GM19397 (cell line): ENCODE measurements around the gene POLD1.

Experiments used
- ATAC-seq: cut with Tn5 transposase; IDR thresholded peaks from one replicate; pipeline ENCODE4 v1.9.1; 2021; ENCODE audit warnings: mild to moderate bottlenecking, moderate library complexity; ENCODE audit not compliant: unreplicated experiment

POLD1 gene

DNA sequence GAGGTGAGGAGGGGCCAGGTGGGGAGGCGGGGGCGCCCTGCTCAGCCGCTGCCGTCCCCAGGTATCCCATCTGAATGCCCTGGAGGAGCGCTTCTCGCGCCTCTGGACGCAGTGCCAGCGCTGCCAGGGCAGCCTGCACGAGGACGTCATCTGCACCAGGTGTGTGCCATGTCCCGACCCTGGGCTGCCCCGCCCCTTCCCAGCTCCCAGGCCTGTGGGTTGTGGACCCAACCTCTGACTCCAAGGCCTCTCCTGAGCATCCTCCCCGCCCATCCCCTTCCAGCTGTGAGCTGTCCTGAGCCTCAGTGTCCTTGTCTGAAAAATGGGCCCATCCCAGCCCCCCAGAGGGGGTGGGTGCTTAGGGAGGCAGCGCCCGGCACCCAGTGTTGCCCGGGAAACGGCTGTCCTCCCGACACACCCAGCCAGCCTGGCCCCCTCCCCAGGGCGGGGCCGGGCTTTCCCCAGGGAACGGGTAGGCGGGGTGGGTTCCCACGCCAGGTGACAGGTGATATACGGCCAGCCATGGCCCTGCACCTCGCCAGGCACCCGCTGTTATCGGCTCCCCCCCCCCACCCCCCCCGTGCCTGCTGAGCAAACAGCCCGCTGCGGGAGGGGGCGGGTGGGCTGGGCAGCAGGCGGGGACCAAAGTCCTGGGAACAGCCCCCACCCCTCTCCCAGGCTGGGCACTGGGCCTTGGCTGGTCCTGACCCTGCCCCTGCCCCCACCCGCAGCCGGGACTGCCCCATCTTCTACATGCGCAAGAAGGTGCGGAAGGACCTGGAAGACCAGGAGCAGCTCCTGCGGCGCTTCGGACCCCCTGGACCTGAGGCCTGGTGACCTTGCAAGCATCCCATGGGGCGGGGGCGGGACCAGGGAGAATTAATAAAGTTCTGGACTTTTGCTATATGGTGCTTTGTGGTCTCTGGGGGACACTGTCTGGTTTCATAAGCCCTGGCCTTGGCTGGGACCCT is 33.2 kb downstream of the POLD1 start:
- ATAC-seq = no peak

DNA sequence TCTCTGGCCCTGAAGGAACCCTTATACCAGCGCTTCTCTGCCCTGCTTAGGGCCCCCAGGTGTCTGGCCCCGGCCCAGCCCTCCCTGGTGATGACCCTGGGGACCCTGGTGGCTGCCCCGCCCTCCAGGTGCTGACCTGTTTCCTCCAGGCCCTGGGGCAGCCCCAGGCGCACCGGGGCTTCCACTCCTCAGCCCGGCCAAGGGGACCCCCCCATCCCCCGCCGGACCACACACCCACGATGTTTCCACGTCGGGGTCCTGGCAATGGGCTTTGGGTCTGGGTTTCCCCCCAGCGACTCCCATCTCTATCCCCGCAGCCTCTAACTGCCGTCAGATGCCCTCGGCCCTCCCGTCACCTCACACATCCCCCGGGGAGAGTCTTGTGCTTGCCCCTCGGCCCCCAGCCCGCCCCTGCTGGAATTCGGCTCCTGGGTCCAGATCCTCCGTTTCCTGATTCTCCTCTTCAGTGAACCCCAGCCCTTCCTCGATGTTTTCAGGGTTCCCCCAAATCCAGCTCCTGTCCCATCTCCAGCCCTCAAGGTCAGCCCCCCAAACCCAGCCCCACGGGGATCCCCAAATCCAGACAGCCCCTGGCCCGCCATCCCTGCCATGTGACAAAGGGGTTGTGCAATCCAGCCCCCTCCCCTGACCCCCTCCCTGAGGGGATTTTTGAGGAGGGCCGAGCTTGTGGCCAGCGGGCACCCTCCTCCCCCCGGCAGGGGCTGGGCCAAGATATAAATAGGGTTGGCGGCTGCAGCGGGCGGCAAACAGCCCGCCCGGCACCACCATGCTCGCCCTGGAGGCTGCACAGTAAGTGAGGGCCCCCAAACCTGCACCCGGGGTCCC is 34.3 kb downstream of the POLD1 start, which contains the start of gene SPIB:
TSS of gene SPIB (plus strand) at position 763 of the 846 bp plus-strand sequence. CDS start at position 788, 25 bp downstream.
- no peak for ATAC-seq

DNA sequence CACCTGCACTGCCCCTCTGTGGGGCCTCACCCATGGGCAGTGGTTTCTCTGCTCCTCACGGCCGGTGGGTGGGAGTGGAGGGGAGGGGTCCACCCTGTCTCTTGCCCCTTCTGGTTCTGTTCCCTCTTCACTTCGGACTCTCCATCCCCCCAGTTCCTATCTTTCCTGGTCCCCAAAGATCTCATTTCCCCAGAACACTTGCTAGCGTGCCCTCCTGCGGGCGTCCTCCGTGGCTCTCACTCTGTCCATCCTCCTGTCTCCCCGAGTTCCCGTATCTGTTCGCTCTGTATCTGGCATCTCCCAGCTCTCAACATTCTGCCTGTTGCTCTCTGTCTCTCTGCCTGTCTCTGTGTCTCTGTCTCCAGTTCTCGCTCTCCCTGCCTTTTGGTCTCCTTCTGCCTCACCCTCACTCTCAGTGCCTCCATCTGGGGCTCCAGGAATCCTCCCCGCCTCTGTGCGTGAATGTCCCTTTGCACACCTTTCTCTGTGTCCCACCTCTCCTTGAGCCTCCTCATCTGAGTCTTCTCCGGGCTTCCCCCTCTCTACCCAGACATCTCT is 35.0 kb downstream of the POLD1 start:
- no peak for ATAC-seq

DNA sequence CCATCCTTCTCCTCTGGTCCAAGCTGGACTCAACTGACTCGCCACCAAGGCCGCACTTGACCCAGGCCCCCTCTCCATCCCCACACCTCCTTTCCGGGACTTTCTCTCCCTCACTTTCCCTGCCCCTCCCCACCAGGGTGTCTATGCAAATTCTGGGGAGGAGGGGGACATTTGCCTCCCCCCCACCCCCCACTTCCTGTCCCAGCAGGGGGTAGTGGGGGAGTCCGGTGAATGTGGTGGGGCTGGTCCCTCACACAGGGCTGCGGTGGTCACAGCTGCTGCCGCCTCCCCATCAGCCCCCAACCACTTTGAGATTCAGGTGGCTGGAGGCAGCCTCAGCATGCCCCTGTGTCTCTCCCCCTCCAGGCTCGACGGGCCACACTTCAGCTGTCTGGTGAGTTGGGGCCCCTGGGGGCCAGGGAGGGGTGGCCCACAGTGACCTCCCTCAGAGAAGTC is 35.5 kb downstream of the POLD1 start:
- no peak for ATAC-seq

DNA sequence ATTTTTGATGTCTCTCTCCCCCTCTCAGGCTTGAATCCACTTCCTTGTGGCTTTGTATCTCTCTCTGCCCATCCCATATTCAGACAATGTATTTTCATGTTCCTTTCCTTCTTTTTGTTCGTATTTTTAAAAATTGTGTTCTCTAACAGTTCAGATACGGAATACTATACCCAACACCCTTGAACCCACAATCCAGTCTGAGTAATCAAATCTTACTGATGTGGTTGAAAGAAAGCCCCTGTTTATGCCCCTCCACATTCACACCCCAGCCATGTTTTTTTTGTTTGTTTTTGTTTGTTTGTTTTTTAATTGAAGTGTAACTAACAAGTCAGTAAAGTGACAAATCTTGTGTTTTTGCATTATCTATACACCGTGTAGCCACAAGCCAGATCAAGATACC is 36.0 kb downstream of the POLD1 start:
- ATAC-seq = no peak

DNA sequence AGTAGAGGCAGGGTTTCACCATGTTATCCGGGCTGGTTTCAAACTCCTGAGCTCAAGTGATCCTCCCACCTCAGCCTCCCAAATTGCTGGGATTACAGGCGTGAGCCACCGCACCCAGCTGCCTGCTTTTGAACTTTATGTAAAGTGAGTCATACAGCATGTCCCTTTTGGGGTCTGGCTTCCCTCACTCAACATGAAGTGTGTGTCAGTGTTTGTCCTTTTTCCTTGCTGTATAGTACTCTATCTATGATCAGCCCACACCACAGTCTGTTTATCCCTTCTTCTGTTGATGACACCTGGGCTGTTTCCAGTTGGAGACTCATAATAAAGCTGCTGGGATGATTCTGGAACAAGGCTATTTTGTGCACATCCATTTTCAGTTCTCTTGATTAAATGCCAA is 36.7 kb downstream of the POLD1 start:
- ATAC-seq = no peak

DNA sequence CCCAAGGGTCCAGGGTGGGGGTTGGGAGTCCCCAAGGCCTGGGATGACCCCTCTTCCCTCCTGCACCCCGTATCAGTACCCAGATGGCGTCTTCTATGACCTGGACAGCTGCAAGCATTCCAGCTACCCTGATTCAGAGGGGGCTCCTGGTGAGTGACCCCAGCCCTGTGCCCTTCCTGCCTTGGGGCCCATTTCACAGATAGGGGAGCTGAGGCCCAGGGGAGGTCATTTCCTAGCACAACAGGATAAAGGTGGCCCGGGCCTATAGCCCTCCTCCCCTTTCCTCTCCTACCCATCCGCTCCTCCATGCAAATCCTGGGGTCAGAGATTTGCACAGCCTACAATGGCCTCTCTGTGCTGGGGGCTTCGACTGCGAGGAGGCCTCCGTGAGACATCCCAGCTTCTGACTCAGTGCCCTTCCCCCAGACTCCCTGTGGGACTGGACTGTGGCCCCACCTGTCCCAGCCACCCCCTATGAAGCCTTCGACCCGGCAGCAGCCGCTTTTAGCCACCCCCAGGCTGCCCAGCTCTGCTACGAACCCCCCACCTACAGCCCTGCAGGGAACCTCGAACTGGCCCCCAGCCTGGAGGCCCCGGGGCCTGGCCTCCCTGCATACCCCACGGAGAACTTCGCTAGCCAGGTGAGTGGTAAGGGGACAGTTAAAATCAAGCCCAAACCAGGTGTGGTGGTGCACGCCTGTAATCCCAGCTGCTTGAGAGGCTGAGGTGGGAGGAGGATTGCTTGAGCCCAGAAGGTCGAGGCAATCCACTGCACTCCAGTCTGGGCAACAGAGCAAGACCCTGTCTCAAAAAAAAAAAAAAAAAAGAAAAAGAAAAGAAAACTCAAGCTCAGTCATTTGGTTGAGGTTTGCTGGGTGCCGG is 38.5 kb downstream of the POLD1 start:
- no peak for ATAC-seq

DNA sequence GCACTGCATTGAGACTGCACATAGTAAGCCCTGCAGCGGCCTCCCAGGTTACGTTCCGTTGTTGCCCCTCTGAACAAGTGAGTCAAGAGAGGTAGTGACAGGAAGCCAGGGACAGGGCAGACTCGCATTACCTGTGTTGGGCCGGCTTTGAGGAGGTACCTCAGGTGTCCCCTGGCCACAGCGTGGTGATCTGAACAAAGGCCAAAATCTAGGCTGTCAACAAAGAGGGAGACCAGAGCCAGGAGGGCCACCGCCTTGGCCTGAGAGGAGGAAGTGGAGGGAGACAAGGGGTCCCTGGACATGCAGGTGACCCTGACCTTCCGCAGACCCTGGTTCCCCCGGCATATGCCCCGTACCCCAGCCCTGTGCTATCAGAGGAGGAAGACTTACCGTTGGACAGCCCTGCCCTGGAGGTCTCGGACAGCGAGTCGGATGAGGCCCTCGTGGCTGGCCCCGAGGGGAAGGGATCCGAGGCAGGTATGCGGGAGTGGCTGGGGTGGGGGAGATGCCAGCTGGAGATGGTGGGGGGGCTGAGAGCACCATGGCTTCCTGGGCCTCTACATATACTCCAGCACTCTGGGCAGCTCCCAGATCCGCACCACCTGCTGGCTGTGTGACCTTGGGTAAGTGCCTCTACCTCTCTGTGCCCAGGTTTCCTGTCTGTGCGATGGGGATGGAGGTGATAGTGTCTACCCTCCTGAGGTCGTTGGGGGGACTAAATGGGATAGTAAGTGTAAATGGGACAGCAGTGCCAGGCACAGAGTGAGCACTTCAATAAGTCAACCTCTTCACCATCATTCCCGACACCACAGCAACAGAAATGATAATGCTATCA is 39.3 kb downstream of the POLD1 start:
- no peak for ATAC-seq

DNA sequence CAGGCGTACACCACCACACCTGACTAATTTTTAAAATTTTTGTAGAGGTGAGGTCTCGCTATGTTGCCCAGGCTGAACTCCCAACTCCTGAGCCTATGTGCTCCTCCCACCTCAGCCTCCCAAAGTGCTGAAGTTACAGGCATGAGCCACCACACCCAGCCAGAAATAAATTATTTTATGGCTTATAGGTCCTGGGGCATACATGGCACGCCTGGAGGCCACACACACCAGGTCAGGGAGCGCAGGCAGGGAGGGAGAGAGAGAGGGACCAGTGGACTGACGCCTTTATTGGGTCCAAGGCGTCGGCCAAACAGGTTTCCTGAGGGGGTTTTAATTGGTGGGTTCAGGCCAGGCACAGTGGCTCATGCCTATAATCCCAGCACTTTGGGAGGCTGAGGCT is 41.4 kb downstream of the POLD1 start:
- no peak for ATAC-seq

DNA sequence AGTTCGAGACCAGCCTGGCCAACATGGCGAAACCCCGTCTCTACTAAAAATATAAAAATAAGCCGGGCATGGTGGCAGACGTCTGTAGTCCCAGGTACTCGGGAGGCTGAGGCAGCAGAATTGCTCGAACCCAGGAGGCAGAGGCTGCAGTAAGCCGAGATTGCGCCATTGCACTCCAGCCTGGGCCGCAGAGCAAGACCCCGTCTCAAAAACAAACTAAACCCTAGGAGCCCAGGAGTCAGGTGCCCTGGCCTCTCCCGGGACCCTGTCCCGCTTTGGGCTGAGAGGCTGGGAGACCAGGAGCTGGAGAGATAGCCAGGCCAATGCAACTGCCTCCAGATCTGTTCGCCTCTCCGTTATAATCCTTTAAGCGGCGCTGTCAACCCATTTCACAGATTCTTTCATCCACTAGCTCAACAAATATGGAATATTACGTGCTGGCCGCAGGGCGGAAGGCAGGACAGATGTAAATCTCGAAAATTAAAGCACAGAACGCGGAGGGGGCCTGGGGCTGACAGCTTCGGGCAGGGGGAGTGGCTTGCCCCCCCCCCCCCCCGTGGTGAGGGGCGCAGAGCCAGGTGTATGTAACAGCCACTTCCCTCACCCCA is 43.3 kb downstream of the POLD1 start:
- no peak for ATAC-seq

DNA sequence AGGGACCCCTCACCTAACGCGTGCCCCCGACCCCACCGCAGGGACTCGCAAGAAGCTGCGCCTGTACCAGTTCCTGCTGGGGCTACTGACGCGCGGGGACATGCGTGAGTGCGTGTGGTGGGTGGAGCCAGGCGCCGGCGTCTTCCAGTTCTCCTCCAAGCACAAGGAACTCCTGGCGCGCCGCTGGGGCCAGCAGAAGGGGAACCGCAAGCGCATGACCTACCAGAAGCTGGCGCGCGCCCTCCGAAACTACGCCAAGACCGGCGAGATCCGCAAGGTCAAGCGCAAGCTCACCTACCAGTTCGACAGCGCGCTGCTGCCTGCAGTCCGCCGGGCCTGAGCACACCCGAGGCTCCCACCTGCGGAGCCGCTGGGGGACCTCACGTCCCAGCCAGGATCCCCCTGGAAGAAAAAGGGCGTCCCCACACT is 43.9 kb downstream of the POLD1 start:
- no peak for ATAC-seq

DNA sequence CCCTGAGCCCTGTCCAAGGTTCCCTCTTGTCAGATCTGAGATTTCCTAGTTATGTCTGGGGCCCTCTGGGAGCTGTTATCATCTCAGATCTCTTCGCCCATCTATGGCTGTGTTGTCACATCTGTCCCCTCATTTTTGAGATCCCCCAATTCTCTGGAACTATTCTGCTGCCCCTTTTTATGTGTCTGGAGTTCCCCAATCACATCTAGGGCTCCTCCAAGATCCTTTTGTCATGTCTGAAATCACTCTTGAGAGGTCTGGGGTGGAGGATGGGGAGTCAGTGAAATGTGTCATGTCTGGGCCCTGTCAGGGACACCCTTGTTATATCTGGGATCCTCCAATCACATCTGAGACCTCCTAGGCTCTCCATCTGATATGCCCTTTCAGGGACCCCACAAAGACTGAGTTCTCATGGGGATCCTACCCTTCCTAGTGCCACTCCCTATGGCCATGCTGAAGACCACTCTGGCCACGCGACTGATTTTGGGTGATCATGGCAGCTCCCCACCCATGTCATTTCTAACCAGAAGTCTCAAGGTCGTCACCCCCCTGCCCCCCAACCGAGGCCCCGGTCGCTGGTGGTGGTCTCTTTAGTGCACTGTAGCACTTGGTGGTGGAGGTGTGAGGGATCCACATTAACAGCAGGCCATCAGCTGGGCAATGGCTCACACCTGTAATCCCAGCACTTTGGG is 44.8 kb downstream of the POLD1 start:
- no peak for ATAC-seq

DNA sequence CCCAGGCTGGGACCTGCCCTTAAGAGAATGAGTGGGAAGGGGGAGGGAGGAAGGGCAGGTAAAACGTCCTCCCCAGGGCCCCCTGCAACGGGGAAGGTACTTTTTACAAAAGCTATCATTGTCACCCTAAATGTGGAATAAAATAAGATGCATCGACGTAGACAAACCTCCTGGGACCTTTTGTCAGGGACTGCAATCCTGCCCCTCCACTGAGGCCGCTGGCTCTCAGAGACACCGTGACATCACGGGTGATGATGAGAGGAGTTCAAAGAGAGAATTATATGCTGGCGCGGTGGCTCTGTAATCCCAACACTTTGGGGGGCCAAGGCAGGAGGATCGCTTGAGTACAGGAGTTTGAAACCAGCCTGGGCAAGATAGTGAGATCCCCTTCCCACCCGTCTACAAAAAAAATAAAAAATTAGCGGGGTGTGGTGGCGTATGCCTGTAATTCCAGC is 46.8 kb downstream of the POLD1 start:
- ATAC-seq = no peak

DNA sequence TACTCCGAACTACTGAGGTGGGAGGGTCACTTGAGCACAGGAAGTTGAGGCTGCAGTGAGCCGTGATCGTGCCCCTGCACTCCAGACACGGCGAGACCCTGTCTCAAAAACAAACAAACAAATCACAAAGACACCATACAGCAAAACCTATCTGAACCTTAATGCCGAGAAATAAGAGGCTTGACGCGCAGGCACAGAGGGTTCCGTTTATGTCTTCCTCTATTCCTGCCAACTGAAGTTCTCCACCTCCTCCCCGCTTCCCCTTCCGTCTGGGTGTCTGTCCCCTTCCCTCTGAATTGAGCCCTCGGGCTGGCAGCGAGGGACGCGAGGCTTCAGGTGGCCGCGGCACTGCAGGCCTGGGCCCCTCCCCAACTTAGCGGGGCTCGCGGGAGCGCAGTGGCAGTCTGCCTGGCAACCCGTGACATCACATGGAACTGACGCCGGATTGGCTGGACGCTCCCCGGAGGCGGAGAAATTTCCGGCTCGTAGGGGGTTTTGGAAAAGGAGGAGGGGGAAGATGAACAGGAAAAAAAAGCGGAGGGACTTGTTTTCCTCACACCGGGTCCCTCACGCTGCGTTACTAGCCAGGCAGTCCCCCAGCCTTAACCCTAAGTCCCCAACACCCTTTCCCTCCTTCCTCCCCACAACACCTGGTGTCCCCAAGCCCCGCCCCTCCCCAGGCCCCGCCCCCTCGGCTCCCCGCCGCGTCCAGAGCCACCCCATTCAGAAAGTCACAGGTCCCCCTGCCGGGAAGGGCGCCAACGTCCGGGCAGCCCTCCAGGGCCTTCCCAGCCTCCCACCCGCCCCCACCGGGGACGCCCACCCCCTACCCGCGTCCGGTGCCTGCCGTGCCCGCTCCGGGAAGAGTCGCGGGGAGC is 47.4 kb downstream of the POLD1 start:
- peak; percentile 70 for ATAC-seq

DNA sequence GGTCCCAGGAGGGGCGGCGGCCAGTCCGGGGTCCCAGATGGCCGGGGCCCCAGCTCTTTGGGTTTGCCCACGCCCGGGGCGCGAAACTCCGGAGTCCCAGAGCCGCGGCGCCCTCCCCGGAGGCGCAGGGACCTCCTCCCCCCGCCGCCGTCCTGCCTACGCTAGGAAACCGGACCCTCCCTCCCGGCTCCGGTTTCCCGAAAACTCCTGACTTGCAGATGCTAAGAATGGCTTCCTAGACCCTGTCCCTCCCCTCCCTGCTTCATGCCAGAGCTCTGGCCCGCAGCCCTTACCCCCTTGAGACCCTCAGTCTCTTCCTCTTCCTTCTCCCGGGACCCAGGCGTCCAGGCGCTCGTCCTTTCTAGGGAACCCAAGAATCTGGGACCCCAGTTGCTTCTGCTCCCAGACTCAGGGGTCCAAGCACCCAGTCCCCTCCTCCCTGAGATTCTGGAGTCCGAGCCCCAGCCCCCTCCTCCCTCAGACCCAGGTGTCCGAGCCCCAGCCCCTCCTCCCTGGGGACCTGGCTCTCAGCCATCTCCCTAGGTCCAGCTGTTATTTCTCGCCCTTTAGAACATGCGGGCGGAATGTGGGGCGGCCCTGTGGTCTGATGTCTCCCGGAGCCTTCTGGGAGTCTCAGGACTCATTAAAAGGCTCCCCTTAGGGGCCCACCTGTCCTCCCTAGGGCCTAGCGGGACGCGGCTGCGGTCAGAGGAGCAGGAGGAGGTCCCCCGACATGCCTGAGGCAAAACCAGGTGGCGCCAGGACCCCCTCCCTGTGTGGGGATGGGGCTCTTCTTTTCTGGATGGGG is 48.3 kb downstream of the POLD1 start, which contains the start of gene MYBPC2:
TSS of gene MYBPC2 (plus strand) at position 672 of the 808 bp plus-strand sequence. CDS start at position 734, 62 bp downstream.
- peak; percentile 16 for ATAC-seq
